Stomach smooth muscle (tissue), 2 donors: Measurements from ENCODE around the gene CYP11A1.

Experiments
- H3K27ac ChIP-seq: one replicate; pipeline ENCODE4 v1.7.0; 2013; ENCODE audit warnings: mild to moderate bottlenecking, low read length, inconsistent platforms
- H3K27me3 ChIP-seq, 2 donors: one replicate each; pipeline ENCODE4 v1.7.0; 2013; ENCODE audit warnings: low read length in 2 of 2; ENCODE audit not compliant: insufficient read depth in 2 of 2, control insufficient read depth in 1 of 2
- H3K36me3 ChIP-seq, 2 donors: one replicate each; pipeline ENCODE4 v1.7.0; 2013; ENCODE audit warnings: low read length in 2 of 2; ENCODE audit not compliant: control insufficient read depth in 2 of 2, insufficient read depth in 2 of 2
- H3K4me1 ChIP-seq: one replicate; pipeline ENCODE4 v1.7.0; 2013; ENCODE audit warnings: low read length; ENCODE audit not compliant: control insufficient read depth, insufficient read depth
- H3K4me3 ChIP-seq, 2 donors: one replicate each; pipeline ENCODE4 v1.7.0; 2013; ENCODE audit warnings: low read length in 2 of 2
- H3K9ac ChIP-seq, 2 donors: one replicate each; pipeline ENCODE4 v1.7.0; 2013; ENCODE audit warnings: low read length in 2 of 2, mild to moderate bottlenecking in 1 of 2
- H3K9me3 ChIP-seq, 2 donors: one replicate each; pipeline ENCODE4 v1.7.0; 2013; ENCODE audit warnings: low read length in 2 of 2; ENCODE audit not compliant: control insufficient read depth in 2 of 2
- donor health status: healthy.
- donor health status: Pancreatic carcinoma.

CYP11A1 gene

DNA sequence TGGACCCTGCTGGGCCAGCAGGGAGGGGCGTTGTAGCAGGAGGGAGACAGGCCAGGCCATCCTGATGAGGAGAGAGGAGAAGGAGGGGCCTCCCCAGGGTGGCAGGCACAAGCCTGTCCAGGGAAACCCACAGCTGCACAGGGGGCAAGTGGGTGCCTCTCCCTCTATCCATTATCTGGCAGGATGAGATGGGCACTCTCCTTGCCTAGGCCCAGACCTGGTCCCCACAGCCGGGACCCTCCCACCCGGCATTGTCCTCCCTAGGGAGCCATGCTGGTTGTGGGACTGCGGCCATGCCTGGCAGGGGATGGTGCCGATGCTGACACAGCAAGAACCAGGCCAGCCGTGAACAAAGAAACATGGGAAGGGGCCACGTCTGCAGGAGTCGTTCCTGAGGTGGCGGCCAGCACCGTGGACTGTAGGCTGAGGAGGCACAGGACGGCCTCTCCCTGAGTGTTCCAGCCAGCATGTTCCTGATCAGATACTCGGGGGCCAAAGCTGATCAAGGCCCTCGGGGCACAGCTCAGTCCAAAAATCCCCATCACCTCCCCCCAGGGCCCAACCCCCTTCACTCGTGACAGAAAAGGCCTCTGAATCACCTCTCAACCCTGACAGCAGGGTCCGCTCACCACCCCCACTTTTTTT is 19.2 kb upstream of the CYP11A1 start:
- Histone ChIP-seq H3K27ac (no peak overlapping the region), H3K36me3 (no peaks in the 10 kb centered on the region), H3K27me3 (no peaks in the 10 kb centered on the region), H3K4me3 (no peak overlapping the region), H3K4me1 (no peaks in the 10 kb centered on the region), H3K9ac (no peak overlapping the region), H3K9me3 (no peaks in the 10 kb centered on the region)

DNA sequence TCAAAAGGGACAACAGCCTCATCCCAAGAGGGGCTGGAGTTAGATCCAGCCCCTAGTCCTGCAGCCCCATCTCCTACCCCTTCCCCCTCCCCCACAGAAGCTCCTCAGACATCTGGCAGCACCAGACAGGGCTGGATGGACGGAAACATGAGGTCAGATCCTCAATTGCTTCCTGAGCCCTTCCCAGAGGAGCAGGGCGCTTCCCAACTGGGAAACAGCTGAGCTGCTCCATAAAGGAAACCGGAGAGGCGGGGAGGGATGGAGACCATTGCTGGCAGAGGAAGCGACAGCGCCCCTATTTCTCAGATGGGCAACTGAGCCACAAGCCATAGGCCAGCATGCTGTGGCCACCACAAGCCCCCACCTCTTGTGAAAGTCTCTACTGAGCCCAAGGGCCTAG is 18.3 kb upstream of the CYP11A1 start:
- H3K9me3 ChIP-seq, result no peaks in the 10 kb centered on the region
- no peaks in the 10 kb centered on the region for H3K36me3 ChIP-seq
- H3K27ac ChIP-seq, result no peak overlapping the region
- H3K4me1 ChIP-seq, result no peaks in the 10 kb centered on the region
- H3K9ac ChIP-seq, result no peak overlapping the region
- no peak overlapping the region for H3K4me3 ChIP-seq
- H3K27me3 ChIP-seq, result no peaks in the 10 kb centered on the region

- Histone ChIP-seq H3K27ac (no peak overlapping the region), H3K4me1 (no peaks in the 10 kb centered on the region), H3K4me3 (no peak overlapping the region), H3K27me3 (no peaks in the 10 kb centered on the region), H3K9me3 (no peaks in the 10 kb centered on the region), H3K36me3 (no peaks in the 10 kb centered on the region), H3K9ac (no peak overlapping the region)
Measured at GRCh38 chr15:74384881-74385643, 17.6 kb upstream of the CYP11A1 start.

GRCh38 chr15:74384566-74384880 is 17.1 kb upstream of the CYP11A1 start:
- Histone ChIP-seq H3K27ac (no peak overlapping the region), H3K27me3 (no peaks in the 10 kb centered on the region), H3K4me1 (no peaks in the 10 kb centered on the region), H3K9me3 (no peaks in the 10 kb centered on the region), H3K36me3 (no peaks in the 10 kb centered on the region), H3K9ac (no peak overlapping the region), H3K4me3 (no peak overlapping the region)

GRCh38 chr15:74383695-74384565 is 16.5 kb upstream of the CYP11A1 start:
- no peaks in the 10 kb centered on the region for H3K27me3 ChIP-seq
- no peak overlapping the region for H3K27ac ChIP-seq
- H3K36me3 ChIP-seq, result no peaks in the 10 kb centered on the region
- no peaks in the 10 kb centered on the region for H3K4me1 ChIP-seq
- no peak overlapping the region for H3K9ac ChIP-seq
- no peaks in the 10 kb centered on the region for H3K9me3 ChIP-seq
- no peak overlapping the region for H3K4me3 ChIP-seq

DNA sequence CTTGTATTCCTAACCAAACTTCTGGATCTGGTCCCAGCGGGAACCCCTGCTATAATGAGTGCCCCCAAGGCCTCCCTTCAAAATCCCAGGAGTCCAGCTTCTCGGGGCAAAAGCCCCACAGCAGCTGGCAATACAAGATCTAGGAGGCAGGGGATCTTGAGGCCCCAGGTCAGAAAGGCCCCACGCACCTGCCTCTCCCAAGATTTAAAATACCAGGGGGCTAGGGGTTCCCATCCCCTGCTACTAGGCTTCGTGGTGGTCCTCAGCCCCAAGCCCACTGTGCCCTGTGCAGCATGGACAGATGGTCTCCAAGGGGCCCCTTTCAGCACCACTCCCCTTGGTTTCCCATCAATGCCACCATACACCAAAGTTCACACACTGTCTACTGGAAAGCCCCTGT is 15.8 kb upstream of the CYP11A1 start:
- no peak overlapping the region for H3K4me3 ChIP-seq
- no peaks in the 10 kb centered on the region for H3K36me3 ChIP-seq
- no peaks in the 10 kb centered on the region for H3K4me1 ChIP-seq
- no peaks in the 10 kb centered on the region for H3K9me3 ChIP-seq
- H3K27ac ChIP-seq, result no peak overlapping the region
- no peak overlapping the region for H3K9ac ChIP-seq
- no peaks in the 10 kb centered on the region for H3K27me3 ChIP-seq

- no peaks in the 10 kb centered on the region for H3K36me3 ChIP-seq
- H3K4me1 ChIP-seq, result no peaks in the 10 kb centered on the region
- H3K9ac ChIP-seq, result no peak overlapping the region
- no peak overlapping the region for H3K27ac ChIP-seq
- no peaks in the 10 kb centered on the region for H3K27me3 ChIP-seq
- H3K4me3 ChIP-seq, result no peak overlapping the region
- no peaks in the 10 kb centered on the region for H3K9me3 ChIP-seq
Measured at GRCh38 chr15:74382004-74382816, 14.8 kb upstream of the CYP11A1 start.

GRCh38 chr15:74381481-74381880 is 14.0 kb upstream of the CYP11A1 start:
- Histone ChIP-seq H3K4me1 (no peaks in the 10 kb centered on the region), H3K9me3 (no peaks in the 10 kb centered on the region), H3K27me3 (no peaks in the 10 kb centered on the region), H3K36me3 (no peaks in the 10 kb centered on the region), H3K4me3 (no peak overlapping the region), H3K9ac (no peak overlapping the region), H3K27ac (no peak overlapping the region)

GRCh38 chr15:74381190-74381453 is 13.7 kb upstream of the CYP11A1 start:
- no peak overlapping the region for H3K27ac ChIP-seq
- H3K4me3 ChIP-seq, result no peak overlapping the region
- no peaks in the 10 kb centered on the region for H3K9me3 ChIP-seq
- no peaks in the 10 kb centered on the region for H3K4me1 ChIP-seq
- H3K36me3 ChIP-seq, result no peaks in the 10 kb centered on the region
- no peak overlapping the region for H3K9ac ChIP-seq
- no peaks in the 10 kb centered on the region for H3K27me3 ChIP-seq

DNA sequence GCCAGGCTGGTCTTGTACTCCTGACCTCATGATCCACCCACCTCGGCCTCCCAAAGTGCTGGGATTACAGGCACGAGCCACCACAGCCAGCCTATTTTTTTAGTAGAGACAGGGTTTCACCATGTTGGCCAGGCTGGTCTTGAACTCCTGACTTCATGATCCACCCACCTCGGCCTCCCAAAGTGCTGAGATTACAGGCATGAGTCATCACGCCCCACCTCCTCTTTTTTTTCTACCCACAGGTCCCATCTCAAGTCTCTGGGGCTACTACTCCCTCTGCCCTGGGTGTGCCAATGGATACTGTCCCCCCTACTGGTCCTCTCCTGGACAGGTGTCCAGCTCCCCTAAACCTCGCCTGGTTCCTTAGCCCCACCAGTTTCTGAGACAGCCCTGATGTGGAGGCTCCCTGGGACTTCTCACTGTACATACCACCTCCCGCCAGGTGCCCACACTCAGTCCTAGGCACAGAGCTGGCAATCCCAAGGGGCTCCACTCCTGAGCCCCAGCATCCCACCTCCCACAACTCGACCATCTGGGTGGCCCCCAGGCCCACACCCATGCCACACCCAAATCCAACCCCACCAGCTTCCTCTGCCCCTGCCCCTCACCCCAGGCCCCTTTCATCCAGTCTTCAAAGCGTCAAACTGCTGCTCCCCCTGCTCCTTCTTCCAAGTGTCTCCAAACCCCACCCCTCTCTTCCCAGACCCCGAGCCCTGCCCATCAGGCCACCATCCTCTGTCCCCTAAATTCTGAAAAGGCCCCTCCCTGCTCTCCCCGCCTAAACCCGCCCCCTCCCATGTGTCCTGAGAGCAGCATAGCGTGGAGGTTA is 13.1 kb upstream of the CYP11A1 start:
- H3K9me3 ChIP-seq, result no peaks in the 10 kb centered on the region
- H3K27me3 ChIP-seq, result no peaks in the 10 kb centered on the region
- no peak overlapping the region for H3K27ac ChIP-seq
- H3K9ac ChIP-seq, result no peak overlapping the region
- no peaks in the 10 kb centered on the region for H3K4me1 ChIP-seq
- H3K4me3 ChIP-seq, result no peak overlapping the region
- no peaks in the 10 kb centered on the region for H3K36me3 ChIP-seq
